Parathyroid adenoma (tissue), 2 donors: ENCODE results near the gene HSFX2.
"Not testable (repeated sequence)": the region's sequence is repeated elsewhere in the genome, so short reads cannot be mapped to it uniquely, and the experiment has no call there.

ENCODE experiments used
- H2AFZ ChIP-seq: fragments of 300-600 bp; sonication (generic); one replicate; pipeline ENCODE4 v1.7.0; 2017; ENCODE audit warnings: antibody characterized with exemption, mild to moderate bottlenecking
- H3K27ac ChIP-seq: fragments of 300-600 bp; sonication (generic); one replicate; pipeline ENCODE4 v1.7.0; 2017
- H3K27me3 ChIP-seq: fragments of 300-600 bp; sonication (generic); one replicate; pipeline ENCODE4 v1.7.0; 2017; ENCODE audit warnings: low read length; ENCODE audit not compliant: control insufficient read depth, insufficient read depth
- H3K36me3 ChIP-seq: fragments of 300-600 bp; sonication (generic); one replicate; pipeline ENCODE4 v1.7.0; 2017; ENCODE audit warnings: low read length; ENCODE audit not compliant: control insufficient read depth, insufficient read depth
- H3K4me1 ChIP-seq: fragments of 300-600 bp; sonication (generic); one replicate; pipeline ENCODE4 v1.7.0; 2017; ENCODE audit warnings: control low read depth
- H3K4me2 ChIP-seq: fragments of 300-600 bp; sonication (generic); one replicate; pipeline ENCODE4 v1.7.0; 2017; ENCODE audit warnings: low read length
- H3K4me3 ChIP-seq: fragments of 300-600 bp; sonication (generic); one replicate; pipeline ENCODE4 v1.7.0; 2017; ENCODE audit warnings: low read depth, low read length
- H3K79me2 ChIP-seq: fragments of 300-600 bp; sonication (generic); one replicate; pipeline ENCODE4 v1.7.0; 2017; ENCODE audit warnings: control low read depth
- H3K9ac ChIP-seq: fragments of 300-600 bp; sonication (generic); one replicate; pipeline ENCODE4 v1.7.0; 2017; ENCODE audit warnings: mild to moderate bottlenecking
- H3K9me3 ChIP-seq: fragments of 300-600 bp; sonication (generic); one replicate; pipeline ENCODE4 v1.7.0; 2017; ENCODE audit warnings: low read length; ENCODE audit not compliant: control insufficient read depth
- donor health status: primary hyperparathyroidism.

The HSFX2 gene

GRCh38 chrX:149547782-149548181 is 47.3 kb downstream of the HSFX2 start:
- H3K4me2 ChIP-seq, H3K9ac ChIP-seq, H2AFZ ChIP-seq, H3K79me2 ChIP-seq, H3K36me3 ChIP-seq, H3K27me3 ChIP-seq, H3K9me3 ChIP-seq, H3K4me3 ChIP-seq, H3K27ac ChIP-seq, H3K4me1 ChIP-seq: not testable (repeated sequence)

- H2AFZ ChIP-seq, result not testable (repeated sequence)
Observed at GRCh38 chrX:149546962-149547361, 48.2 kb downstream of the HSFX2 start.

GRCh38 chrX:149545545-149546543 is 49.3 kb downstream of the HSFX2 start:
- not testable (repeated sequence) for H3K27me3 ChIP-seq, H3K9ac ChIP-seq, H3K4me2 ChIP-seq, H2AFZ ChIP-seq, H3K9me3 ChIP-seq, H3K4me1 ChIP-seq, H3K4me3 ChIP-seq, H3K36me3 ChIP-seq, H3K27ac ChIP-seq, H3K79me2 ChIP-seq

More at GRCh38 chrX:149546962-149547361, 48.2 kb downstream of the HSFX2 start:
- H3K36me3 ChIP-seq, H3K4me2 ChIP-seq, H3K9me3 ChIP-seq, H3K9ac ChIP-seq, H3K27ac ChIP-seq, H3K79me2 ChIP-seq, H3K27me3 ChIP-seq, H3K4me1 ChIP-seq, H3K4me3 ChIP-seq: not testable (repeated sequence)
